ENCODE measurements around the gene KCTD15. TPM values are rescaled to one million over a fixed set of nuclear protein-coding genes. Genes with fewer than 3 reads are reported as not detected.
A peak's percentile ranks its signal among the peaks of the same experiment; 100 is the strongest.
"Not testable (repeated sequence)": the region's sequence is repeated elsewhere in the genome, so short reads cannot be mapped to it uniquely, and the experiment has no call there.

The KCTD15 gene
- total RNA-seq, 1 experiment from 2014 or later: 13.8 TPM

DNA sequence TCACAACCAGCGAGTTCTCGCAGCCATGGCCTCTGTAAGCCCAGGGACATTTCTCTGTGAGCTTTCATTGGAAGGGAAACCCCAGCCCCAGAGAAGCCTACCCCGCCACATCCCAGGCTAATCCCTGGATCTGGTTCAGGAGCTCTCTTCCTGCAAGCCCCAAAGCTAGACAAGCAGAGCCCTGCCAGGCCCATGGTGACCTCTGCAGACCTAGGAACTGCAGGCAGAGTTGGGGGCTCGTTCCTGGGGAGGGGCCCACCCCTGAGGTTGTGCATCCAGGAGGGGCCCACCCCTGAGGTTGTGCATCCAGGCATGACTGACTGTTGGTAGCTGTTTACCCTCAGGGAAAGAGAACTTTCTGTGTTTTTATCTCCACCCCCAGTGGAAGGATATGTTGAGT is 21.7 kb downstream of the KCTD15 start:
- CTCF ChIA-PET: no interaction called here
- POLR2A ChIA-PET (ENCODE audit: unreplicated experiment): no interaction called here
- peaks cover 41% of the 10 kb centered on the region for H3K4me1 ChIP-seq (replicated peaks; ENCODE audit: insufficient read depth)

DNA sequence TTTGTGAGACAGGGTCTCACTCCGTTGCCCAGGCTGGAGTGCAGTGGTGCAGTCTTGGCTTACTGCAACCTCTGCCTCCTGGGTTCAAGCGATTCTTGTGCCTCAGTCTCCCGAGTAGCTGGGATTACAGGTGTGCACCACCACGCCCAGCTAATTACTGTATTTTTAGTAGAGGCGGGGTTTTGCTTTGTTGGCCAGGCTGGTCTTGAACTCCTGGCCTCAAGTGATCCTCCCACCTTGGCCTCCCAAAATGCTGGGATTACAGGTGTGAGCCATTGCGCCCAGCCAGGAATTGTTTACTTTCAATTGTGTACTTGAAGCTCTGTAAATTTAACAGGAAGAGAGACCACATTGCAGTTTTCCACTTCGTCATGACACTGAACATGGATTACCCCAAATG is 22.4 kb downstream of the KCTD15 start:
- DNase-seq; H3K36me3 ChIP-seq (ENCODE audit: low read depth); H3K9me3 ChIP-seq (ENCODE audit: insufficient read depth, low read depth); H3K27me3 ChIP-seq (ENCODE audit: insufficient read depth, low read depth); intact Hi-C loops (cut with micrococcal nuclease; ENCODE audit: unreplicated experiment); H2AFZ ChIP-seq; H4K20me1 ChIP-seq (ENCODE audit: insufficient read depth); H3K9me2 ChIP-seq (ENCODE audit: insufficient read depth); BruUV-seq (replicated peaks); CTCF ChIA-PET; POLR2A ChIA-PET (ENCODE audit: unreplicated experiment); H3K79me2 ChIP-seq (ENCODE audit: low read depth): not testable (repeated sequence)
- peaks cover 41% of the 10 kb centered on the region for H3K4me1 ChIP-seq (replicated peaks; ENCODE audit: insufficient read depth)
- peak overlapping the region; percentile 94 for H3K27ac ChIP-seq
- H3K4me3 ChIP-seq: peak overlapping the region; percentile 64; the same call in 1 of the 2 replicates
- H3F3A ChIP-seq (ENCODE audit: insufficient read depth, low read depth): peaks cover 34% of the 10 kb centered on the region
- peak overlapping the region; percentile 81 for H3K4me2 ChIP-seq

More for the DNA sequence above, 21.7 kb downstream of the KCTD15 start:
- Histone ChIP-seq H3K79me2 (ENCODE audit: low read depth) (no peaks in the 10 kb centered on the region), H2AFZ (no peak overlapping the region), H4K20me1 (ENCODE audit: insufficient read depth) (no peaks in the 10 kb centered on the region), H3K9me2 (ENCODE audit: insufficient read depth) (no peaks in the 10 kb centered on the region), H3K9me3 (ENCODE audit: insufficient read depth, low read depth) (no peaks in the 10 kb centered on the region), H3K36me3 (ENCODE audit: low read depth) (no peaks in the 10 kb centered on the region), H3K27me3 (ENCODE audit: insufficient read depth, low read depth) (no peaks in the 10 kb centered on the region), H3K27ac (no peak overlapping the region), H3F3A (ENCODE audit: insufficient read depth, low read depth) (peaks cover 34% of the 10 kb centered on the region), H3K4me2 (no peak overlapping the region), H3K4me3 (no peak overlapping the region)
- BruUV-seq (replicated peaks): no TSS peak
- intact Hi-C loops (cut with micrococcal nuclease; ENCODE audit: unreplicated experiment): no loop called here
- TF ChIP-seq, protein P1, sequence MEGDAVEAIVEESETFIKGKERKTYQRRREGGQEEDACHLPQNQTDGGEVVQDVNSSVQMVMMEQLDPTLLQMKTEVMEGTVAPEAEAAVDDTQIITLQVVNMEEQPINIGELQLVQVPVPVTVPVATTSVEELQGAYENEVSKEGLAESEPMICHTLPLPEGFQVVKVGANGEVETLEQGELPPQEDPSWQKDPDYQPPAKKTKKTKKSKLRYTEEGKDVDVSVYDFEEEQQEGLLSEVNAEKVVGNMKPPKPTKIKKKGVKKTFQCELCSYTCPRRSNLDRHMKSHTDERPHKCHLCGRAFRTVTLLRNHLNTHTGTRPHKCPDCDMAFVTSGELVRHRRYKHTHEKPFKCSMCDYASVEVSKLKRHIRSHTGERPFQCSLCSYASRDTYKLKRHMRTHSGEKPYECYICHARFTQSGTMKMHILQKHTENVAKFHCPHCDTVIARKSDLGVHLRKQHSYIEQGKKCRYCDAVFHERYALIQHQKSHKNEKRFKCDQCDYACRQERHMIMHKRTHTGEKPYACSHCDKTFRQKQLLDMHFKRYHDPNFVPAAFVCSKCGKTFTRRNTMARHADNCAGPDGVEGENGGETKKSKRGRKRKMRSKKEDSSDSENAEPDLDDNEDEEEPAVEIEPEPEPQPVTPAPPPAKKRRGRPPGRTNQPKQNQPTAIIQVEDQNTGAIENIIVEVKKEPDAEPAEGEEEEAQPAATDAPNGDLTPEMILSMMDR (conservative IDR thresholded peaks at IDR 0.05): no peak
- no peak for TF ChIP-seq EZH2 (IDR thresholded peaks at IDR 0.05; ENCODE audit: low read depth)
- DNase-seq: no peak

DNA sequence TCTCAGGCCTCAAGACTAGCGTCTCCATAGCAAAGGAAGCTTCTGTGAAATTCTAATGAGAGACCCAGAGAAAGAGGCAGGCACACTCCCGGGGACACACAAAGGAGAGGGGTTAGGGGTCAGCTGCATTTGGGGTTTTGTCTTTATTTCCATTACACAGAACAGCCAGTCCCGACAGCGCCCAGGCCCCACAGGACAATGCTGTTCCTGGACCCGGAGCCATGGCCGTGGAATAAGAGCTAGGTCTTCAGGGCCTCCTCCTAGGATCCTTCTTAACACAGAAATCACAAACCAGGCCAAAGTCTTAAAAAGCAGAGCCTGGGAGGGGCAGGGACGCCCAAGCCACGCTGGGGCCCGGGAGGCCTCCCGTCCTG is 22.8 kb downstream of the KCTD15 start:
- peaks cover 34% of the 10 kb centered on the region for H3F3A ChIP-seq (ENCODE audit: insufficient read depth, low read depth)
- no peaks in the 10 kb centered on the region for H3K79me2 ChIP-seq (ENCODE audit: low read depth)
- TF ChIP-seq EZH2 (IDR thresholded peaks at IDR 0.05; ENCODE audit: low read depth): no peak
- TF ChIP-seq, protein P1 (conservative IDR thresholded peaks at IDR 0.05): no peak
- H2AFZ ChIP-seq: peak overlapping the region; percentile 79; the same call in 1 of the 2 replicates
- intact Hi-C loops (cut with micrococcal nuclease; ENCODE audit: unreplicated experiment): no loop called here
- POLR2A ChIA-PET (ENCODE audit: unreplicated experiment): interaction anchor here (0.7 kb wide), 1 partner anchor 42 kb away, joined by 5 read pairs; no protein-coding TSS in a partner anchor
- TSS peak; percentile 41 for BruUV-seq (replicated peaks)
- peak overlapping the region; percentile 81 for H3K4me2 ChIP-seq
- no peaks in the 10 kb centered on the region for H3K9me3 ChIP-seq (ENCODE audit: insufficient read depth, low read depth)
- no peaks in the 10 kb centered on the region for H3K9me2 ChIP-seq (ENCODE audit: insufficient read depth)
- no peaks in the 10 kb centered on the region for H3K27me3 ChIP-seq (ENCODE audit: insufficient read depth, low read depth)
- CTCF ChIA-PET: interaction anchor here (0.7 kb wide), 1 partner anchor 634 kb away, joined by 4 read pairs; no protein-coding TSS in a partner anchor
- no peak for DNase-seq
- H3K27ac ChIP-seq: peak overlapping the region; percentile 94
- no peaks in the 10 kb centered on the region for H4K20me1 ChIP-seq (ENCODE audit: insufficient read depth)
- peak overlapping the region; percentile 64 for H3K4me3 ChIP-seq
- no peaks in the 10 kb centered on the region for H3K36me3 ChIP-seq (ENCODE audit: low read depth)
- H3K4me1 ChIP-seq (replicated peaks; ENCODE audit: insufficient read depth): peaks cover 41% of the 10 kb centered on the region
